Activated CD4-positive, alpha-beta T cell treated with anti-CD3 and anti-CD28 coated beads, Interleukin-2, amount 50 U/mL, for 24 hours (primary cell): ENCODE measurements around the gene FLG.
A peak's percentile ranks its signal among the peaks of the same experiment; 100 is the strongest.
"Not testable (repeated sequence)": the region's sequence is repeated elsewhere in the genome, so short reads cannot be mapped to it uniquely, and the experiment has no call there.

Experiments
- DNase-seq, 2 donors: peaks; one replicate each; pipeline ENCODE4 v3.0.0-alpha.2; 2020; ENCODE audit warnings: low read depth in 1 of 2, low spot score in 1 of 2

FLG gene

GRCh38 chr1:152325111-152325510 lies at the start of gene FLG:
Gene FLG, minus strand, starts transcription at chr1:152325239. Its CDS starts 9,783 bp downstream, at chr1:152315456.
- DNase-seq: no peak

GRCh38 chr1:152374451-152374850 lies 49.4 kb upstream of the FLG start:
- DNase-seq: no peak

GRCh38 chr1:152372672-152373071 lies 47.6 kb upstream of the FLG start:
- DNase-seq: no peak

GRCh38 chr1:152367436-152367835 lies 42.4 kb upstream of the FLG start:
- DNase-seq: no peak

GRCh38 chr1:152359906-152360305 lies 34.9 kb upstream of the FLG start, which contains the start of gene FLG2:
Gene FLG2, minus strand, starts transcription at chr1:152360006. Its CDS starts 1,122 bp downstream, at chr1:152358884.
- DNase-seq: no peak

- DNase-seq: no peak
Observed at GRCh38 chr1:152356736-152357135, 31.7 kb upstream of the FLG start.

GRCh38 chr1:152349611-152350010 lies 24.6 kb upstream of the FLG start:
- DNase-seq: no peak

- no peak for DNase-seq
Observed at GRCh38 chr1:152348447-152348846, 23.4 kb upstream of the FLG start.

- DNase-seq: peak in 1 of 2 donors; percentile 65
Observed at GRCh38 chr1:152347116-152347728, 22.2 kb upstream of the FLG start.

- no peak for DNase-seq
Observed at GRCh38 chr1:152344438-152344837, 19.4 kb upstream of the FLG start.

GRCh38 chr1:152343006-152343405 lies 18.0 kb upstream of the FLG start:
- DNase-seq: no peak

GRCh38 chr1:152335399-152335798 lies 10.4 kb upstream of the FLG start:
- DNase-seq: no peak

- DNase-seq: no peak
Observed at GRCh38 chr1:152328801-152329391, 3.9 kb upstream of the FLG start.

GRCh38 chr1:152313970-152314369 lies 11.1 kb downstream of the FLG start:
- DNase-seq: no peak

GRCh38 chr1:152313319-152313801 lies 11.7 kb downstream of the FLG start:
- no peak for DNase-seq

GRCh38 chr1:152312169-152312568 lies 12.9 kb downstream of the FLG start:
- DNase-seq: not testable (repeated sequence)

GRCh38 chr1:152309955-152310354 lies 15.1 kb downstream of the FLG start:
- DNase-seq: no peak

- DNase-seq: not testable (repeated sequence)
Observed at GRCh38 chr1:152309320-152309901, 15.6 kb downstream of the FLG start.

GRCh38 chr1:152308758-152309157 lies 16.3 kb downstream of the FLG start:
- DNase-seq: not testable (repeated sequence)

GRCh38 chr1:152307970-152308369 lies 17.1 kb downstream of the FLG start:
- DNase-seq: not testable (repeated sequence)

- not testable (repeated sequence) for DNase-seq
Observed at GRCh38 chr1:152306123-152306522, 18.9 kb downstream of the FLG start.

- DNase-seq: not testable (repeated sequence)
Observed at GRCh38 chr1:152304773-152305172, 20.3 kb downstream of the FLG start.
